Progenitor cell of endocrine pancreas (in vitro differentiated cells): Measurements from ENCODE around the gene CYB5D1. TPM values are rescaled to one million over a fixed set of nuclear protein-coding genes. Genes with fewer than 3 reads are reported as not detected.

Experiments used
- DNase-seq: peaks from one replicate; pipeline ENCODE4 v3.0.0; 2021; ENCODE audit warnings: low spot score; ENCODE audit not compliant: unreplicated experiment
- H3K27ac Mint-ChIP-seq: 2 replicates; pipeline ENCODE4 v1.8.0; 2021; ENCODE audit warnings: mild to moderate bottlenecking, moderate library complexity, mixed read lengths
- H3K27me3 Mint-ChIP-seq: 2 replicates; pipeline ENCODE4 v1.8.0; 2021; ENCODE audit warnings: mixed read lengths
- H3K36me3 Mint-ChIP-seq: 2 replicates; pipeline ENCODE4 v1.8.0; 2022; ENCODE audit warnings: mixed read lengths; ENCODE audit not compliant: insufficient read depth
- H3K4me1 Mint-ChIP-seq: 2 replicates; pipeline ENCODE4 v1.8.0; 2021; ENCODE audit warnings: low read depth, mixed read lengths
- H3K4me3 Mint-ChIP-seq: 2 replicates; pipeline ENCODE4 v1.8.0; 2021; ENCODE audit warnings: low read depth, mild to moderate bottlenecking, moderate library complexity, mixed read lengths
- H3K9me3 Mint-ChIP-seq: 2 replicates; pipeline ENCODE4 v1.8.0; 2021; ENCODE audit warnings: low read depth, mixed read lengths
- total RNA-seq: library from RNA; stranded (reverse); gene quantifications from 2 replicates; pipeline ENCODE4 v1.2.1, GENCODE V29; 2021
- TF ChIP-seq, protein P1 (sequence below): fragments of 200-600 bp; sonication (generic); IDR thresholded peaks from one replicate; pipeline ENCODE4 v1.5.0; 2021; ENCODE audit warnings: antibody characterized with exemption, mild to moderate bottlenecking; ENCODE audit not compliant: unreplicated experiment

CYB5D1 gene
- total RNA-seq, 1 donor from 2014 or later: 18.2 TPM

DNA sequence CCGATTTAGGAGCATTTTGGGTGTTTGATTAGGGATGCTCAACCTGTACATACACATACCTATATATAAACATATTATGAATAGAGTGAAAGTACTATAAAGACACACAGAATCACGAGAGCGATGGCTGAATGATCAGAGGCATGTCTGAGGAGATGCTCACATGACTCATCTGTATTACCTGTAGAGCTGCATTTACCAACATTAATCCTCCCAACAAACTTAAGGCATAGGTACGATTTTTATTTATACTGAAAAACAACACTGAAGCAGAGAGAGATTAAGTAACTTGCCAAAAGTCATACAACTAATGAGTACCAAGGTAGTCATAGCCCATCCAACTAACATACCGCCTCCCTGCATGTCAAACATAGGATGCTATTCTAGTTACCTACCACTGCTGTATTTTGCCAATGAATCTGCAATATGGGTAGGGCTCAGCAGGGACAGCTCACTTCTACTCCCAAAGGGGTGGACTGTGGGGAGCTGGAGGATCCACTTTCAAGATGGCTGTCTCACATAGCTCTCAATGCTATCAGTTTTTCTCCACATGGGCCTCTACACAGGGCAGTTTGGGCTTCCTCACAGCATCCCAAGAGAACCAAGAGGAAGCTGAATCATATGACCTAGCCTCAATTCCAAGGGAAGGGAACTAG, 7.3 kb downstream of the CYB5D1 start:
- TF ChIP-seq, protein P1, sequence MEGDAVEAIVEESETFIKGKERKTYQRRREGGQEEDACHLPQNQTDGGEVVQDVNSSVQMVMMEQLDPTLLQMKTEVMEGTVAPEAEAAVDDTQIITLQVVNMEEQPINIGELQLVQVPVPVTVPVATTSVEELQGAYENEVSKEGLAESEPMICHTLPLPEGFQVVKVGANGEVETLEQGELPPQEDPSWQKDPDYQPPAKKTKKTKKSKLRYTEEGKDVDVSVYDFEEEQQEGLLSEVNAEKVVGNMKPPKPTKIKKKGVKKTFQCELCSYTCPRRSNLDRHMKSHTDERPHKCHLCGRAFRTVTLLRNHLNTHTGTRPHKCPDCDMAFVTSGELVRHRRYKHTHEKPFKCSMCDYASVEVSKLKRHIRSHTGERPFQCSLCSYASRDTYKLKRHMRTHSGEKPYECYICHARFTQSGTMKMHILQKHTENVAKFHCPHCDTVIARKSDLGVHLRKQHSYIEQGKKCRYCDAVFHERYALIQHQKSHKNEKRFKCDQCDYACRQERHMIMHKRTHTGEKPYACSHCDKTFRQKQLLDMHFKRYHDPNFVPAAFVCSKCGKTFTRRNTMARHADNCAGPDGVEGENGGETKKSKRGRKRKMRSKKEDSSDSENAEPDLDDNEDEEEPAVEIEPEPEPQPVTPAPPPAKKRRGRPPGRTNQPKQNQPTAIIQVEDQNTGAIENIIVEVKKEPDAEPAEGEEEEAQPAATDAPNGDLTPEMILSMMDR: no peak
- DNase-seq: no peak
- Mint-ChIP-seq H3K27ac (no peak overlapping the region), H3K4me1 (peaks cover 11% of the 10 kb centered on the region), H3K27me3 (no peaks in the 10 kb centered on the region), H3K4me3 (no peak overlapping the region), H3K9me3 (no peaks in the 10 kb centered on the region), H3K36me3 (peaks cover 32% of the 10 kb centered on the region)

GRCh38 chr17:7867881-7868329, 10.1 kb downstream of the CYB5D1 start:
- H3K27me3 Mint-ChIP-seq: no peaks in the 10 kb centered on the region
- no peak for DNase-seq
- peak overlapping the region; percentile 81 for H3K27ac Mint-ChIP-seq
- TF ChIP-seq, protein P1: no peak
- H3K4me3 Mint-ChIP-seq: no peak overlapping the region
- H3K4me1 Mint-ChIP-seq: peaks cover 9% of the 10 kb centered on the region
- H3K9me3 Mint-ChIP-seq: no peaks in the 10 kb centered on the region
- peaks cover 25% of the 10 kb centered on the region for H3K36me3 Mint-ChIP-seq

DNA sequence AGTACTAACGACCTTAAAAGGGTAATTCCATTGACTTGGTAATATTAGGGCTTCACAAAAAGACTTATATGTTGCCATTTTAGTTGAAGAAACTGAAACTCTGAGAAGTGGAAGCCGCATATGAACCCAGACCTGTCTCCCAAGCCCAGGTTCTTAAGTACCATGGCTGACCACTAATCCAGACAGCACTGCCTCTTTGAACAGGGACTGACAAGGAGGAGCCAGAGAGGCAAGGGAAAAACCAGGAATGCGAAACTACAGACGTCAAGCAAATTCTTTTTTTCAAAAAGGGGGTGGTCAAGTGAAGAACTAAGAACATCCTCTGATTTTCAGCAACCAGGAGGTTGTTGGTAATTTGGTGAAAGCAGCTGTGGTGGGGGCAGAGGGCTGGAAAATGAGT, 15.2 kb downstream of the CYB5D1 start:
- Mint-ChIP-seq H3K4me3 (no peak overlapping the region), H3K36me3 (peaks cover 16% of the 10 kb centered on the region), H3K4me1 (no peaks in the 10 kb centered on the region), H3K9me3 (no peaks in the 10 kb centered on the region), H3K27ac (no peak overlapping the region), H3K27me3 (no peaks in the 10 kb centered on the region)
- TF ChIP-seq, protein P1: no peak
- DNase-seq: no peak

DNA sequence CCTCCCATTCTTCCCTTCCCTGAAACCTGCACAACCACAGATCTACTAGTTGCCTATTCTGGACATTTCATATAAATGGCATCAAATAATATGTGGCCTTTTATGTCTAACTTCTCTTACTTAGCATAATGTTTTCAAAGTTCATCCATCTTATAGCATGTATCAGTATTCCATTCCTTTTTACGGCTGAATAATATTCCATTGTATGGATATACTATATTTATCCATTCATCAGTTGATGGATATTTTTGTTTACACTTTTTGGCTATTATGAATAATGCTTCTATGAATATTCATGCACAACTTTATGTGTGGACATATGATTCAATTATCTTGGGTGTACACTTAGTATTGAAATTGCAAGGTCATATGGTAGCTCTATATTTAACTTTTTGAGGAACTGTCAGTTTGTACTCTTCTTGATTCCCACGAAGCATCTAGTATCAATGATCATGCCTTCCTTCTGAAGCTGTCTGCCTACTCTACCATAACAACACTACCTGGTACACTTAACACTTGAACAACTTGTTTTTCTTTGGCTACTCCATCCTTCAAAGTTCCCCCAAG, 18.1 kb downstream of the CYB5D1 start:
- DNase-seq: no peak
- H3K36me3 Mint-ChIP-seq: peaks cover 14% of the 10 kb centered on the region
- no peak overlapping the region for H3K27ac Mint-ChIP-seq
- TF ChIP-seq, protein P1: no peak
- no peaks in the 10 kb centered on the region for H3K9me3 Mint-ChIP-seq
- no peak overlapping the region for H3K4me3 Mint-ChIP-seq
- no peaks in the 10 kb centered on the region for H3K4me1 Mint-ChIP-seq
- no peaks in the 10 kb centered on the region for H3K27me3 Mint-ChIP-seq

GRCh38 chr17:7878234-7878633, 20.4 kb downstream of the CYB5D1 start:
- Mint-ChIP-seq H3K4me1 (no peaks in the 10 kb centered on the region), H3K36me3 (peaks cover 12% of the 10 kb centered on the region), H3K27me3 (no peaks in the 10 kb centered on the region), H3K4me3 (no peak overlapping the region), H3K27ac (no peak overlapping the region), H3K9me3 (no peaks in the 10 kb centered on the region)
- TF ChIP-seq, protein P1: no peak
- no peak for DNase-seq
